GM18907 (cell line): ENCODE measurements around the gene ACIN1.

Source experiments
- ATAC-seq: cut with Tn5 transposase; IDR thresholded peaks from one replicate; pipeline ENCODE4 v1.9.1; 2021; ENCODE audit warnings: mild to moderate bottlenecking, moderate library complexity; ENCODE audit not compliant: unreplicated experiment

ACIN1 gene

DNA sequence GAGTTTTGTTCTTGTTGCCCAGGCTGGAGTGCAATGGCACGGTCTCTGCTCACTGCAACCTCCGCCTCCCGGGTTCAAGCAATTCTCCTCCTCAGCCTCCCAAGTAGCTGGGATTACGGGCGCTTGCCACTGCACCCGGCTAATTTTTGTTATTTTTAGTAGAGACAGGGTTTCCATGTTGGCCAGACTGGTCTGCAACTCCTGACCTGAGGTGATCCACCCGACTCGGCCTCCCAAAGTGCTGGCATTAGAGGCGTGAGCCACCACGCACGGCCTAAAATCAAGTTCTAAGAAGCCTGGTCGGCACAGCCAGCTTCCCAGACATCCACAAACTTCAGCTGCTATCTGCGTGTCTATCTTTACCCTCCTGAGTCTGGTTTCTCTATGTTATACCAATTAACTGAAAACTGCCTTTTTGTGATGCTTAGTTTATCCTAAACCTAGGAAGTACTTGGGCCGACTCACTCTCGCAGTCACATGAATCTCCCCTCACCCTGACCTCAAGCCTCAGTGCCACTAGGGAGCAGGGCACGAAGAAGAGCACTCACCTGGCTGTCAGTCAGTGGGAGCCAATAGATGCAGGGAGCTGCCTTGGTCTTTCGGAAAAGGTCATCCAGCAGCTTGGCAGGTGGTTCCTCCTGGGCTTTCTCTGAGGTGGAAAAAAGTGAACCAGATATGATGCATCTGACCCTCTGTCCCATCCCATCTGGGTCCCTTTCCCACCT, 34.2 kb downstream of the ACIN1 start:
- no peak for ATAC-seq

DNA sequence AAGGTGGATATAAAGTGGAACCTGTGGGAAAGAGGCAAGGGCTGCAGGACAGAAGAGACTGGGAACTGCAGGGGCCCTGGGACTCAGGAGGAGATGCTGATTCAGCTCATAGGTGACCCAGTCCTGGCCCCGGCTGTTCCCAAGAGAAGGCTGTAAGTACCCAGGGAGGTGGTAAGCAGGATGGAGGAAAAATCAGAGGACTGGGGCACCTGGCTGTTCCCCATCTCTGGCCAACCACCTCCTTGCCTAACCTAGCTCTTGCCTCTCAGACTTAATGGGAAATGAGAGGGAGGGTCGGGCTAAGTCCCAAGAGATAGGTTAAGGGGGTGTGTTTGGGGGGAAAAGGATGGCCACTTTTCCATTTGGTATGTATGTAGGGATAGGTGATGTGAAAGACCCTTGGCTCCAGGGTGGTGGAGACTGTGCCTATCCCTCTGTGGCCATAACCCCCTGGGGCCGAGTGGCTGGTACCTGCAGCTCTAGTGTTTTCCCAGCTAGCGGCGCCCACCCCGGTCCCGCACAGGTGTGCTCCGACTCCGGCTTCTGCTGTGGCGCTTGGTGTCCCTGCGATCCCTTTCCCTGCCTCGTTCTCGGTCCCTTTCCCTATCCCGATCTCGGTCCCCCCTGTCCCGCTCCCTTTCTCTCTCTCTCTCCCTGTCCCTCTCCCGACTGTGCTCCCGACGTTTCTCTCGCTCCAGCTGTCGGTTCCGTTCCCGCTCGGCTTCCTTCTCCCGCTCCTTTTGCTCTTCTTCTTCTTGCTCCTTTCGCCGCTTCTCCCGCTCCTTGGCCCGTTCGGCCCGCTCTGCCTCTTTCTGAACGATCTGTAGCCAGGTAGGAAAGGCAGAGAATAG, 36.1 kb downstream of the ACIN1 start:
- ATAC-seq: no peak

DNA sequence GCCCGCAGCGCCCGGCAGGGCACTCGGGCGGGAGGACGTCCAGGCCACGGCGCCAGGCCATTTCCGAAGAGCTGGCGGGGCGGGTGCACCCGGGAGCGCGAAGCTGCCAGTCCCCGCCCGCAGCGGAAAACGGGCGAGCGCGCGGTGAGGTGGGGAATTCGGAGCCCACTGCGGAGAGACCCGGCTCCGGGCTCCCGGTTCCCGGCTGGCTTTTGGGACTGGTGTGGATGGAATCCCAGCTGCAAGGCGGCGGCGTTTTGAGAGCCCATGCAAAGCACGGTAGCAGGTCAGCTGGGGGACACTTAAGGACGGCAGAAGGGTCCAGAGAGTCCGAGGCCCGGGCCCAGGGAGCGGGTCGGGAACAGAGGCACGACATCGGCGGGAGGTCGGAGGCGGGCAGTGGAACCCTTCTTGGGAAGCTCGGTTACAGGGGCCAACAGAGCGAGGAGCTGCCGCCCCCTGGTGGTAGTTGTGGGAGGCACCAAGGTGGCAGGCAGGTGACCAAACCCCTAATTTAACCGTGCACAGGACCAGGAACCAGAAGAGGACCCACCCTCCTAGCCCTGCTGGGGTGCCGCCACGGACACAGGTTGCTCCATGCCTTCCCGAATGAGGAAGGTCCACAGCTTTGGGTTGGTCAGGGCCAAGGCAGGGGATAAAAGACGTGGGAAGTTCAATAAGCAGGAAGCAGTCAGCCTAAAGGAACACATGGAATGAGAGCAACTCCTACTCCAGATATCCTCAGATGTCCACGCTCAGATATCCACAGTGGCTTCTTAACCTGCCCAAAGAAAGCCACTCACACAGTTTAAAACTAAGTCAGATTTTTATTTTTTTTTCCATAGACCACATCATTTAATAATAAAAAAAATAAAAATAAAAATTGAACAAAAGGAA, 36.9 kb downstream of the ACIN1 start:
- peak; percentile 69 for ATAC-seq

DNA sequence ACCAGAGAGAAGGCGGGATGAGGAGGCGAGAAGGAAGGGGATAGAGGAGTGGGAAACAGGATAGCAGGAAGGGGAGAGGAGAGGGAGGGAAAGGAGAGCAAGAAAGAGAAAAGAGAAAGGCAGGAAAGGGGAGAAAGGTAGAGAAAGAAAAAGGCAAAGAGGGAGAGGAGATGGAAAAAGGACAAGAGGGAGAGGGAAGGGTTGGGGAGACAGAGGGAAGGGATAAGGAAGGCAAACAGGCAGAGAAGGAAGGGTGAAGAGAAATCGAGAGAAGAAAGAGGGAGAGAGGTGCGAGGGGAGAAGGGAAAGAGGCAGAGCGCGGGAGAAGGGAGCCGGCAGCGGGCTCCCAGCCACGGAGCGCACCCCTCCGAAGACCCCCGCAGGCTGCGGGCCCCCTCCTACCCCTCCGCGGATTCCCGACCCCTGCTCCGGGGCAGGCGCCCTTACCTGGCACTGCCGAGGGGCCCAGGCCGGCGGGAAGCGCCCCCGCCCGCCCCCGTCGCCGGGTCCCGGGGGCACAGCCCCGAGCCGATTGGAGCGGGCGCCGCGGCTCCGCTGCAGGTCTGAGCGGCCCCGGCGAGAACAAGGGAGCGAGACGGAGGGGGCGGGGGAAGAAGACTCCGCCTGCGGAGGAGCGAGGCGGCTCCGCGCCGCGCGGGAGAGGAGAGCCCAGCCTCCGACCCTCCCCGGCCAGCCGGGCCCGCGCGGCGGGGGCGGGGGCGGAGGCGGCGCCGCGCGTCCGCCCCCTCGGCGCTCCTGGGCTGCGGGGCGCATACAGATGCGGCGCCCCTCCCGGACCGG, 37.8 kb downstream of the ACIN1 start, which contains the start of gene CDH24:
CDH24 (minus strand) TSS at position 565 of the 801 bp plus-strand sequence. CDS start 1,787 bp downstream, outside the sequence.
- peak; percentile 39 for ATAC-seq

DNA sequence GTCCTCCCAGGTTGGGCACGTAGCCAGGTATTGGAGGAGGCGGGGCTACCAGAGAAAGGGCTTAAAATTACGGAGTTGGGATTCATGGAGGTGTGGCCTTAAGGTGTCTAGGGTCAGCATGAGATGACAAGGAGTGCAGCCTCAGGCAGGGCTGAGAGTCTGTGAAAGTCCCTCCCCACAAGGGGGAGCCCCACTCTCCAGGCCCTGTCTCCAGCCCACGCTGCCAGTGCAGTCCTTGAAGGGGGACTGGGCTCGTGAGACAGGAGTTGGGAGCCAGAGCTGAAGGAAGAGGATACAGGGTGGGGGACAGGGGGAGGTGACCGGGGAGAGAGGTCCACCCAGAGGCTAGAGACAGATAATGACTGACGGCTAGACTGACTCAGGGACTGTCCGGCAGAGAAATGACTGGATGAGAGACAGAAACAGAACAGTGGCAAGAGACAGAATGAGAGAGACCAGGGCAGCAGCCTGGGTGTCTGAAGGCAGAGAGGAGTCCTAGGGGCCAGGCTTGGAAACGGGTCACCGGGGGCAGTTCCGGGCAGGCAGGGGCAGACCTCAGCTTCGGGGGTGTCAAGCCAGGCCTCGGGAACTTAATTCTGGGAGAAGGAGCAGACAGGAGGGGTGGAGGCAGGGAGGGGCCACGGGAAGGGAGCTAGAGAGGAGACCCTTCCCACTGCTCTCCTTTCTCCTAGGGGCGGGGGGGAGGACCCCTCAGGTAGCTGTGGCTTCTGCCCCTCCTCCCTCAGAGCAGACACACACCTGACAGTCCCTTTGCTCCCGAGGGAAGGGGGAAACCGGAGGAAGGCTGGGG, 38.6 kb downstream of the ACIN1 start:
- peak; percentile 54 for ATAC-seq

DNA sequence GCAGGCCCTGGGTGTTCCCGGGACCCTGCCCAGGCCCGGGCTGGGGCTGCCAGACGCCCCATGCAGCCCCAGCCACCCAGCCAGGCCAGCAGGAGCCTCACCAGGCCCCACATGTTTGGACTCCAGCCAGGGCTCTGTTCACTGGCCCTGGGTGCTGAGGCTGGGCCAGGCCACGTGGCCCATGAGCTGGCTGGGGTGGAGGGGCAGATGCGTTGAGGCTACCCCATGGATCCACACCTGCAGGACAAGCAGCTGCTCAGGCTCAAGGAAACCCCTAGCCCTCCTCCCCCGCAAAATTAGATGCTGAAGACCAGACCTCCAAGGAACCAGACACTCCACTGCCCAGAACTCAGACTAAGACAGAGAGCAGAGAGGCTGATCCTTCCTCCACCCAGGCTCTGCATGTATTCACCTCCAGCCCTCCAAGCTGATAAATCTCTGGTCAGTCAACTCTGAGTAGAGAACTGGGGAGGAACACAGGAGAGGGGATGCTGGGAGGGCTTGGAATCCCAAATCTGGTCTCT, 39.3 kb downstream of the ACIN1 start:
- no peak for ATAC-seq

DNA sequence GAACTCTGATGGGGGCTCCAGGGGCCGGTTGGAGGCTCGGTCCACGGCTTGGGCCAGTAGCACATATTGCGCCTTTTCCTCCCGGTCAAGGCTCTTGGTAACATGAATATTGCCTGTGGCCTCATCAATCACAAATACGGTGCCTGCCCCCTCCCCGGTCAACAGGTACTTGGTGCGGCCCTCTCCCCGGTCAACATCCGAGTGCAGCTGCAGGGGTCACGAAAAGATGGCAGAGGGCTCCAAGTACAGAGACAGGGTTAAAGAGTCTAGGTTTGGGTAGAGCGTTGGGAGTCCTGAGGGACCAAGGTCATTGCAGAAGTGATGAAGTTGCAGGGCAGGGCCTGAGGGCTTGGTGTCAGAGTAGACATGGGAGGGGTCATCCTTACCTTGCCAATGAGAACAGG, 39.8 kb downstream of the ACIN1 start:
- ATAC-seq: no peak

DNA sequence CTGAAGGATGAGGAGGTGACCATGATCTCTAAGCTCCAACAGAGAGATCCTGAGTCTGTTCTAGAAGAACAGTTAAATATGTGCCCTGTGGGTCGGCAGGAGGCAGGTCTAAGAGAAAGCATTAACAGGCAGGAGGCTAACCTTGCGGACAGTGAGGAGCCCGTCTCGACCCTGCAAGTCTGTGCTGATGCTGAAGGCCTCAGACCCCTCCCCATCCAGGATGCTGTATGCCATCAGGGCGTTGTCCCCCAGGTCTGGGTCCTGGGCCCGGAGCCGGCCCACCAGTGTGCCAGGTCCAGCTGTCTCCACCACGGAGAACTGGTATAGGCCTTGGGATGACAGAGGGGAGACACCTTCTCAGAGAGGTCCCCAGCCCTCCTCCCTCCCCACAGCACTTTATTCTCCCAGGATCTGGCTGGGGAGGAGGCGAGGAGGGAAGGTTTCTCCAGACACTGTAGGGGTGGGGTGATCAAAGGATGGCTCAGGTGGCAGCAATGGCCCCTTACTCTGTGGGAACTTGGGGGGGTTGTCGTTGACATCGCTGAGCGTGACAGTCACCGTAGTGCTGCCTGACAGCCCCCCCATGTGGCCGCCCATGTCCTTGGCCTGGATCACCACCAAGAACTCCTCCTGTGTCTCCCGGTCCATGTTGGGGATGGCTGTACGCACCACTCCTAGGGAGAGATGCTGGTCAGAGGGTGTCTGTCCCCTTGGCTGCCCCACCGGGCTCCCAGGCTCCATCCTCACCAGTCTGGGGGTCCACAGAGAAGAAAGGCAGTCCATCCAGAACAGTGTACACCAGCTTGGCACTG, 40.7 kb downstream of the ACIN1 start:
- ATAC-seq: no peak

DNA sequence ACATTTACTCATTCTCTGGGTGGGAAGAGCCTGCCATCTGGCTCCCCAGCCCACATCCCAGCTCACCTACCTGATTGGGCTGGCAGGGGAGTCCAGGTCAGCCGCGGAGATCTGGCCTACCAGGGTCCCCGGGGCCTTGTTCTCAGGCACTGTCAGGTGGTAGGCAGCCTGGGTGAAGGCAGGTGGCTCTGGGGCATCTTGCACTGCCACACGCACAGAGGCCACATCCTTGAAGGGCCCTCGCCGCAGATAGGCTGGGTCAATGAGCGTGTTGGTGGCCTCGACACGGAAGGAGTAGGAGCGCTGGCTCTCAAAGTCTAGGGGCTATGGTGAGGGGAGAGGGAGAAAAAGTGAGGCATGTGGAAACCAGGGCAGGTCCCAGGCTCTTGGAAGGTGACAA, 41.5 kb downstream of the ACIN1 start:
- no peak for ATAC-seq

DNA sequence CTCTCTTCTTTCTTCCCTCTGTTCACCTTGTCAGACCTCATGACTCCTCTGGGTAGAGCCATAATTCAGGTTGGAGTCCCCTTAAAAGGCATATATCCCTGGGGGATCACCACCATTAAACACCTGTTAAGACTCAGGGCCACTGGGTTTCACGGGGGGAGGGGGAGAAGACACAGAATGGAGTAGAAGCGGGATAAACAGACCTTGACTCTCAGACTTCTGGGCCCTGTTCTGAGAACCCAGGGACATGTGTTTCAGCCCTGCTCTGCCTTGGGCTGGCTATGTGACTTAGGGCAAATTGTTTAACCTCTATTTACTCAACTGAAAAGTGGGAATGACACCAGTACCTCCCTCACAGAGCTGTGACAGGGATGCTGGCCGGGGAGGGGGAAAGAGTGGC, 42.3 kb downstream of the ACIN1 start:
- ATAC-seq: no peak

DNA sequence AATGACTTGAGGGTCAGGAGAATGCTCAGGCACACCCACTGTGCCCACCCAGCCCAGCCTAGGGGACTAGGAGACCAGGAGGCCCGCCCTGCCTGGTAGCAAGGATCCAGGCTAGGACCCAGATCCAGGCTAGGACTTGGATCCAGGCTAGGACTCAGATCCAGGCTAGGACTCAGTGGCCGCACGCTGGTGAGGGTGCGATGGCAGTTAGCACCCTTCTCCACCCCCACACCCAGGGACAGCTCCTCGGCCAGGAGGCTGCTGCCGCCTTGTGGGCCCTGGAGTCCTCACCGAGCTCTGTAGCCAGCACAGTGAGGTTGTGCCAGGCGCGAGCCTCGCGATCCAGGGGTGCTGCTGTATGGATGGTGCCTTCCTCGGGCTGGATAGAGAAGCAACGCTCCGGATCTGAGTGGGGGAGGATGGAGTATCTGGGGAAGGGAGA, 42.7 kb downstream of the ACIN1 start:
- ATAC-seq: no peak

DNA sequence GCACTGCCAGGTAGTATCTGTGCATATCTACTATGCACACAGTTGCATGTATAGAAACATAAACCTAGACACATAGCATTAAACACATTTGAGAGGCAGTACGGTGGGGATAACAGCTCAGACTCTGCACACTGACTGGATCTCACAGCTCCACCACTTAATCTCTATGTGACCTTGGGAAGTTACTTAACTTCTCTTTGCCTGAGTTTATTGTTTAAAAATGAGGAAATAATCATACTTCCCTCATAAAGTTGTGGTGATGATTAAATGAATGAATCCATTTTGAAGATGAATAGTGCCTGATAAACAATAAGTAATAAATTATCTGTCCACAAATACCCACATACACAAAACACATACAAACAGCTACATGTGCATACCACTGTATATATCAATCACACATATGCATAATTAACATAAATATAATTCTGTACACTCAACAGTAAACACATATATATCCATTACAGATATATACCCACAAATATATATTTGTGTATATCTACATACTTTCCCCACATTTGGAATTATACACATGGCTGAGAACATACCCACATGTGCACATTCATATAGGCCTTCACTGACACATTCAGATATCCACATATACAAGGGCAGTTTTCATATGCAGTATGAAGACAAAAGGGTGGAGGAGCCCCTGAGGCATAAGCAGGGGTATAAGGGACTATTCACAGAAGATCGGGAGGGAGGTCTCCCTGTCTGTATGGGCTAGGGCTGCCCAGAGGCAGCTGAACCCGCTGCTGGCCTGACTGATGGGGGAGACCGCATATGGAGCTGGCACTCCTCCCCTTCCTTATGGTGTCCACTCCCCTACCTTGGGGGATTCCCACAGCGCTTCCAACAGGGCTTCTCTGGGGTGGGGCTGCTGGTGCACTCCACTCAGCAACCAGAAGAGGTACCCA, 43.5 kb downstream of the ACIN1 start:
- ATAC-seq: no peak

DNA sequence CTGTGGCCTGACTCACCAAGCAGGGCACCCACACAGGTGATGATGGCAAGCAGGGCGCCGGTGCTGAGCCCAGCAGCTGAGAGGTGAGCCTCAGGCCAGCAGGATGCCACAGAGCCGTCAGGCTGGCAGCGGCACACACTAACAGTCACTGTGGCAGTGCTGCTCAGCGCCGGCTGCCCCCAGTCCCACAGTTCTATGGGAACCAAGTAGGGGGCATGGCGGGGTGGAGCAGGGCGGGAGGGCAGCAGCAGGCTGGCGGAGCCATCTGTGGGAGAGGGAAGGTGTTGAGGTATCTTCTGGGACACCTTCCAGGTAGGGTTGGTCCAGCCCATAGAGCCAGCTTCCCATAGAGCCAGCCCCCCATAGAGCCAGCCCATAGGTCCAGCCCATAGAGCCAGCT, 45.9 kb downstream of the ACIN1 start:
- no peak for ATAC-seq

DNA sequence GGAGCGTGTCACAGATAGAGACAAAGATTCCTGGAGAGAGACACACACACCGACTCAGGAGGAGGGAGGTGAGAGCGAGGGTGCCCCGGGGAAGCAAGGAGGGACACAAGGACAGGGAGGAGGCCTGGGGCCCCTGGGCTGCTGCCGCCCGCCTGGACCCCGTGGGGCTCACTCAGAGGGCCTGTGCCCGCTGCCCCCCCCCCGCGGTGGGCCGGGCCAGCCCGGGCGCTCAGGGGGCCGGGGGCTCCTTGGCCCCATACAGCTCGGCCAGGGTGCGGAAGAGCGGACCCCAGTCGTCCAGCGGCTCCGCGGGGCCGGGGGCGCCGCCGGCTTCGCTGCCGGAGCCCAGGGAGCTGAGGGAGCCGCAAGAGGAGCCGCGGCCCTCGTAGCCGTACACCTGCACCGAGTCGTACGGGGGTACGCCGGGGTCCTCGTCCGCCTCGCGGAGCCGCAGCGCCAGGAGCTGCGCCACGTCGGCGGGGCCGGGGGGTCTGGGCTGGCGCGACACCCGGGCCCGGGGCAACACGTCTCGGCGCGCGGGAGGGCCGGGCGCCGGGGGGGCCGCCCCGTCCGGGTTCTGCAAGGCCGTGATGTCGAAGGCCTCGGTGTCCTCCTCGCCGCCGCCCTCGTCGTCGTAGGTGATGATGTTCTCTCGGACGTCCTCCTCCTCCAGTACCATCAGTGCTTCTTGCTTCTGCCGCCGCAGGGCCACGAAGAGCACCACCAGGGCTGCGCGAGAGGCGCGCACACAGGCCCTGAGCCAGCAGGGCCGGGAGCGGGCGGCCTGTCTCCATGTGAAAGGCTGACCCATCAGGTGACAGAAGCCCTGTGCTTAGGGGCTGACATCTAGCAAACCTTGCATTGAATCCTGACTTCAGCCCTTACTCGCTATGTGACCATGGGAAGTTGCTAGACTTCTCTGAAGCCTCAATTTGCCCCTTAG, 46.9 kb downstream of the ACIN1 start:
- no peak for ATAC-seq

DNA sequence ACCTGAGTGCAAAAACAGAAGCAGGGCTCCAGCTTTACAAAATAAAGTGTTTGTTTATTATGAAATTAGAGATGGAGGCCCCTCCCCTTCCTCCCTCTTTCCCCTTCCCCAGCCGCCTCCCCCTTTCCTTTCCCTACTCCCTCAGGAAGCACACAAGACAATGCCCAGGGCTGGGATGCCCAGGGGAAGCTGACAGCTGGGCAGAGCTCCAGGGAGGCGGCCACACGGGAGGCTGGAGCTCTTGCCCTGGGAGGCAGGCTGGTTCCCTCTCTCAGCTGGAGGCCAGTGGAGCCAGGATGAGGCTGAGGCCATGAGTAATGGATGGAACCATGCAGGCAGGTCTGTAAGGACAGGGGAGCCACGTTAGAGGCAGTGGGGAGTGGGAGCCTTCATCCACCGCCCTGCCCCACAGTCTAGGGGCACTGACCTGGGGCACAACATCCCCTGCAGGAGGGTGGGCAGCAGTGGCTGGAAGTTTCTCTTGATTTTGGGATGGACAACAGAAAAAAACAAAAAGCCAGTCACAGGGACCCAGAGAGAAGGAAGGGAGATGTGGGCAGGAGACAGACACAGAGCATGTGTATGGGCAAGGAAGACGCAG, 47.8 kb downstream of the ACIN1 start:
- no peak for ATAC-seq
